ENCODE data around the gene C19orf33. TPM values are rescaled to one million over a fixed set of nuclear protein-coding genes. Genes with fewer than 3 reads are reported as not detected.

The C19orf33 gene
- total RNA-seq, 1 donor from 2014 or later: not detected

- Mint-ChIP-seq H3K36me3 (ENCODE audit: unreplicated experiment) (peaks cover 23% of the 10 kb centered on the region), H3K27ac (ENCODE audit: unreplicated experiment) (no peak overlapping the region), H3K4me3 (ENCODE audit: unreplicated experiment) (no peak overlapping the region), H3K4me1 (ENCODE audit: unreplicated experiment) (peaks cover 25% of the 10 kb centered on the region), H3K9me3 (ENCODE audit: unreplicated experiment) (no peaks in the 10 kb centered on the region), H3K27me3 (ENCODE audit: unreplicated experiment) (no peaks in the 10 kb centered on the region)
- DNase-seq (ENCODE audit: extremely low spot score, unreplicated experiment): no peak
- no peak for TF ChIP-seq CTCF (IDR thresholded peaks at IDR 0.05)
Measured at GRCh38 chr19:38324431-38324830, 20.4 kb downstream of the C19orf33 start.

DNA sequence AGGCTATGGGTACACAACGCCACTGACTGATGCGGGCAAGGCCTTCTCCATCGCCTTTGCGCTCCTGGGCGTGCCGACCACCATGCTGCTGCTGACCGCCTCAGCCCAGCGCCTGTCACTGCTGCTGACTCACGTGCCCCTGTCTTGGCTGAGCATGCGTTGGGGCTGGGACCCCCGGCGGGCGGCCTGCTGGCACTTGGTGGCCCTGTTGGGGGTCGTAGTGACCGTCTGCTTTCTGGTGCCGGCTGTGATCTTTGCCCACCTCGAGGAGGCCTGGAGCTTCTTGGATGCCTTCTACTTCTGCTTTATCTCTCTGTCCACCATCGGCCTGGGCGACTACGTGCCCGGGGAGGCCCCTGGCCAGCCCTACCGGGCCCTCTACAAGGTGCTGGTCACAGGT, 22.5 kb downstream of the C19orf33 start:
- H3K4me1 Mint-ChIP-seq (ENCODE audit: unreplicated experiment): peaks cover 8% of the 10 kb centered on the region
- no peaks in the 10 kb centered on the region for H3K27me3 Mint-ChIP-seq (ENCODE audit: unreplicated experiment)
- peaks cover 23% of the 10 kb centered on the region for H3K36me3 Mint-ChIP-seq (ENCODE audit: unreplicated experiment)
- no peak overlapping the region for H3K4me3 Mint-ChIP-seq (ENCODE audit: unreplicated experiment)
- no peak for TF ChIP-seq CTCF (IDR thresholded peaks at IDR 0.05)
- no peaks in the 10 kb centered on the region for H3K9me3 Mint-ChIP-seq (ENCODE audit: unreplicated experiment)
- no peak for DNase-seq (ENCODE audit: extremely low spot score, unreplicated experiment)
- no peak overlapping the region for H3K27ac Mint-ChIP-seq (ENCODE audit: unreplicated experiment)

- DNase-seq (ENCODE audit: extremely low spot score, unreplicated experiment): no peak
- H3K9me3 Mint-ChIP-seq (ENCODE audit: unreplicated experiment): no peaks in the 10 kb centered on the region
- no peak for TF ChIP-seq CTCF (IDR thresholded peaks at IDR 0.05)
- peaks cover 19% of the 10 kb centered on the region for H3K36me3 Mint-ChIP-seq (ENCODE audit: unreplicated experiment)
- H3K4me1 Mint-ChIP-seq (ENCODE audit: unreplicated experiment): no peaks in the 10 kb centered on the region
- H3K4me3 Mint-ChIP-seq (ENCODE audit: unreplicated experiment): no peak overlapping the region
- no peaks in the 10 kb centered on the region for H3K27me3 Mint-ChIP-seq (ENCODE audit: unreplicated experiment)
- no peak overlapping the region for H3K27ac Mint-ChIP-seq (ENCODE audit: unreplicated experiment)
Measured at GRCh38 chr19:38329651-38330050, 25.6 kb downstream of the C19orf33 start.

GRCh38 chr19:38331728-38332127, 27.7 kb downstream of the C19orf33 start:
- DNase-seq (ENCODE audit: extremely low spot score, unreplicated experiment): no peak
- Mint-ChIP-seq H3K36me3 (ENCODE audit: unreplicated experiment) (peaks cover 17% of the 10 kb centered on the region), H3K9me3 (ENCODE audit: unreplicated experiment) (no peaks in the 10 kb centered on the region), H3K4me1 (ENCODE audit: unreplicated experiment) (no peaks in the 10 kb centered on the region), H3K27ac (ENCODE audit: unreplicated experiment) (no peak overlapping the region), H3K4me3 (ENCODE audit: unreplicated experiment) (no peak overlapping the region), H3K27me3 (ENCODE audit: unreplicated experiment) (no peaks in the 10 kb centered on the region)
- TF ChIP-seq CTCF (IDR thresholded peaks at IDR 0.05): no peak

GRCh38 chr19:38333245-38333644, 29.2 kb downstream of the C19orf33 start:
- TF ChIP-seq CTCF (IDR thresholded peaks at IDR 0.05): no peak
- H3K27ac Mint-ChIP-seq (ENCODE audit: unreplicated experiment): no peak overlapping the region
- peaks cover 7% of the 10 kb centered on the region for H3K4me1 Mint-ChIP-seq (ENCODE audit: unreplicated experiment)
- no peak for DNase-seq (ENCODE audit: extremely low spot score, unreplicated experiment)
- H3K4me3 Mint-ChIP-seq (ENCODE audit: unreplicated experiment): no peak overlapping the region
- no peaks in the 10 kb centered on the region for H3K27me3 Mint-ChIP-seq (ENCODE audit: unreplicated experiment)
- H3K9me3 Mint-ChIP-seq (ENCODE audit: unreplicated experiment): no peaks in the 10 kb centered on the region
- H3K36me3 Mint-ChIP-seq (ENCODE audit: unreplicated experiment): peaks cover 5% of the 10 kb centered on the region

Measured in osteocyte (in vitro differentiated cells).